Choroid plexus epithelial cell (primary cell): ENCODE measurements around the gene NDRG2.
"Not testable (repeated sequence)": the region's sequence is repeated elsewhere in the genome, so short reads cannot be mapped to it uniquely, and the experiment has no call there.

Experiments used
- DNase-seq: peaks from one replicate; pipeline ENCODE4 v3.0.0-alpha.2; 2010; ENCODE audit warnings: low read depth
- H3K4me3 ChIP-seq: 2 replicates; pipeline ENCODE4 v1.5.1; 2011; ENCODE audit warnings: low read depth, mild to moderate bottlenecking, control low read depth, low read length, moderate library complexity
- CTCF ChIP-seq: conservative IDR thresholded peaks from 2 replicates; pipeline ENCODE4 v1.5.1; 2011; ENCODE audit warnings: low read depth, mild to moderate bottlenecking, control low read depth, inconsistent platforms, low read length, moderate library complexity

NDRG2 gene

DNA sequence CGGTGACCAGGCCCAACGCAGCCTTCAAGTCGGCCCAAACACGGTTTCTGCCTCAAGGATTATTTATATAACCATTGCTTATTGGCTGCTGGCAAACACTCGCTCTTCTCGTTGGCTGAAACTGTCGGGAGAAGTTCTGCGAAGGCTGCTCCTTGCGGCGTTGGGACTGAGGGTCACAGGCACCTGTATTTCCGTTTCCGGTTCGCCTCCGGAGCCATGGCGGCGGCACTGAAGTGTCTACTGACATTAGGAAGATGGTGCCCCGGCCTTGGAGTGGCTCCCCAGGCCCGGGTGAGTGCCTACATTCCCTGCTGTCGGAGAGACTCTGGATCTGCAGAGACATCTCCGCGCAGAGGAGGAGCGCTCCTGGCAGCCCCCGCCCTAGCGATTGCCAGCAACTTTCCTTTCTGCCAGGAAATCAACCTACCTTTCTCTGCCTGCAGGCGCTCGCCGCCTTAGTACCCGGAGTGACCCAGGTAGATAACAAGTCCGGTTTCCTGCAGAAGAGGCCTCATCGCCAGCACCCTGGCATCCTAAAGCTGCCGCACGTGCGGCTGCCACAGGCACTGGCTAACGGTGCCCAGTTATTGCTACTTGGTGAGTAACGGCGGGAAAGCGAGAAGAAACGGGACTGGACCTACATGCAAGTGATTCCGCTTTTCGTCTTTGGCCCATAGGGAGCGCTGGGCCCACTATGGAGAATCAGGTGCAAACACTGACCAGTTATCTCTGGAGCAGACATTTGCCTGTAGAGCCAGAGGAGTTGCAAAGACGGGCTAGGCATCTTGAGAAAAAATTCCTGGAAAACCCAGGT lies 34.9 kb downstream of the NDRG2 start, which contains the start of gene METTL17:
METTL17 (plus strand) TSS at position 194 of the 814 bp plus-strand sequence; CDS start at position 217, 23 bp downstream.
- H3K4me3 ChIP-seq: peak within 1 kb of the TSS; percentile 92
- DNase-seq: peak; percentile 99
- peak; percentile 63 for TF ChIP-seq CTCF

GRCh38 chr14:20989471-20989786 lies 35.4 kb downstream of the NDRG2 start:
- H3K4me3 ChIP-seq: no peak overlapping the region

DNA sequence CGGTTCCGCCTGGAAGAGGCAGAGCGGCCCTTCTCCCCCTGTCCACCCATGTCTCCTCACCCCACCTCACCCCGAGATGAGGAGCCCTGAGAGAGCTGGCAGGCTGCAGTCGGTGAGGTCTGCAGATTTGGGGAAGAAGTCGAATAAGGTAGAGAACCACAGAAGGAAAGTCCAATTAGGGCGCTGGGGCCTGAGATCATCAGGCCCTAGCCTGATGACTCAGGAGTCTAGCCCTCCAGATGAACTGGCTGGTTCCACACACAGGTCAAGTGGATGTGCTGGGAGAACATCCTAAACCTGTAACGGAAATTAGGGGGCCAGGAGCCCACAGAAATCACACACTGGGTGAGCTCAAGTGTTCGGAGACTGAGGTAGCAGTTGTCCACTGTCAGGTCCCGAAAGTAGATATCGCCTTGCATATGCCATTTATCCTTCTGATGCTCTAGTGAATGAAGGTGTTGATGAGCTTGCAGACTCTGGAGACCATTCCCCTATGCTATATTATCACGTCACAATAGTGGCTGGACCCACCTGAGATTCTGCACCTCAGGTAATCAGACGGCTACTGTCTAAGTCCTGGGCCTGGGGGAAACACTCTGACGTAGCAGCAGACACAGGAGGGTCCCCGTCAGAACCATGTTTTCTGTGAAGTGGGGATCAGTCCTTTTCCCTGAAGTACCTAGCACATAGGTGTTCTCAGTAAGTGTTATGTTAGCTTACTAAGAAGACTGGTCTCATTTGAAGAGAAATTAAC lies 36.0 kb downstream of the NDRG2 start:
- H3K4me3 ChIP-seq: no peak overlapping the region
- TF ChIP-seq CTCF: no peak
- peak; percentile 52 for DNase-seq

More at GRCh38 chr14:20989471-20989786, 35.4 kb downstream of the NDRG2 start:
- TF ChIP-seq CTCF: no peak
- DNase-seq: no peak

- peak; percentile 98 for DNase-seq
- no peak for TF ChIP-seq CTCF
- no peak overlapping the region for H3K4me3 ChIP-seq
Measured at GRCh38 chr14:20986811-20987210, 38.0 kb downstream of the NDRG2 start.

- DNase-seq, H3K4me3 ChIP-seq: not testable (repeated sequence)
Measured at GRCh38 chr14:20985650-20986049, 39.2 kb downstream of the NDRG2 start.

- DNase-seq: no peak
- TF ChIP-seq CTCF: no peak
- H3K4me3 ChIP-seq: no peak overlapping the region
Measured at GRCh38 chr14:20982646-20983369, 42.1 kb downstream of the NDRG2 start.

GRCh38 chr14:20980906-20981305 lies 44.0 kb downstream of the NDRG2 start:
- H3K4me3 ChIP-seq: no peak overlapping the region
- TF ChIP-seq CTCF: no peak
- DNase-seq: no peak
